GM12878 (cell line): Measurements from ENCODE around the gene ACACA. TPM values are rescaled to one million over a fixed set of nuclear protein-coding genes. Genes with fewer than 3 reads are reported as not detected.

Experiments used
- ATAC-seq: fragments of 200-7000 bp; cut with Tn5 transposase; 3 replicates; pipeline ENCODE4 v1.9.1; 2020; ENCODE audit warnings: mild to moderate bottlenecking, moderate library complexity
- BruUV-seq: library from RNA; stranded (reverse); fragments of 400-500 nt; replicated peaks from 2 replicates; lab custom pipeline; 2021; lab: Mats Ljungman, UMichigan
- CTCF ChIA-PET: fragments of 300-600 bp; sonication (Branson Sonifier 250); formaldehyde crosslinking; extraction: SDS; loops from one replicate; lab custom pipeline; 2021; ENCODE audit warnings: inconsistent platforms; lab: Yijun Ruan, JAX
- POLR2A ChIA-PET: fragments of 350-600 bp; formaldehyde crosslinking; extraction: SDS; loops from one replicate; lab custom pipeline; 2021; ENCODE audit warnings: inconsistent platforms; lab: Charles Lee
- RAD21 ChIA-PET: fragments of 300-600 bp; sonication (Branson Sonifier 250); formaldehyde crosslinking; loops from one replicate; lab custom pipeline; 2023; ENCODE audit warnings: antibody characterized with exemption; ENCODE audit not compliant: unreplicated experiment; lab: Charles Lee
- SMC1A ChIA-PET: fragments of 300-600 bp; sonication (Branson Sonifier 250); formaldehyde crosslinking; loops from one replicate; lab custom pipeline; 2023; ENCODE audit not compliant: unreplicated experiment, uncharacterized antibody; lab: Charles Lee
- DNase-seq: peaks from one replicate; pipeline ENCODE4 v3.0.0-alpha.2; 2011; ENCODE audit warnings: low read depth, low spot score
- FAIRE-seq: peaks from 3 replicates; lab custom pipeline; 2011; peaks lifted over from hg19 to GRCh38; lab: Jason Lieb, UNC
- H2AFZ ChIP-seq: 2 replicates; pipeline ENCODE4 v1.6.0; 2011; ENCODE audit warnings: low read depth, low read length, control low read depth; ENCODE audit not compliant: control insufficient read depth
- H3K27ac ChIP-seq: 2 replicates; pipeline ENCODE4 v1.5.1; 2011; ENCODE audit warnings: control low read depth; ENCODE audit not compliant: control insufficient read depth, insufficient read depth
- H3K27me3 ChIP-seq, 2 experiments: replicated peaks in 1 of 2; 2 replicates each; pipeline versions ENCODE4 v1.6.0 to v1.6.1; 2011; ENCODE audit warnings: low read length in 1 of 2; ENCODE audit not compliant: control insufficient read depth in 2 of 2, insufficient read depth in 2 of 2
- H3K36me3 ChIP-seq, 2 experiments: 2 replicates each; pipeline ENCODE4 v1.5.1; 2011; ENCODE audit warnings: low read length in 1 of 2; ENCODE audit not compliant: control insufficient read depth in 2 of 2, insufficient read depth in 2 of 2
- H3K4me1 ChIP-seq: 2 replicates; pipeline ENCODE4 v1.6.1; 2011; ENCODE audit warnings: mild to moderate bottlenecking, low read length, moderate library complexity, mixed read lengths; ENCODE audit not compliant: control insufficient read depth, insufficient read depth
- H3K4me2 ChIP-seq: 2 replicates; pipeline ENCODE4 v1.6.0; 2011; ENCODE audit warnings: control low read depth; ENCODE audit not compliant: control insufficient read depth, insufficient read depth
- H3K4me3 ChIP-seq: fragments of 200-600 bp; sonication (generic); 2 replicates; pipeline ENCODE4 v1.5.1; 2016
- H3K79me2 ChIP-seq: 2 replicates; pipeline ENCODE4 v1.6.0; 2011; ENCODE audit warnings: low read length; ENCODE audit not compliant: control insufficient read depth, insufficient read depth
- H3K9ac ChIP-seq: 2 replicates; pipeline ENCODE4 v1.8.0; 2011; ENCODE audit warnings: low read length, control low read depth, mixed read lengths; ENCODE audit not compliant: control insufficient read depth, insufficient read depth
- H3K9me3 ChIP-seq: replicated peaks from 3 replicates; pipeline ENCODE4 v1.5.1; 2011; ENCODE audit warnings: mild to moderate bottlenecking, low read length; ENCODE audit not compliant: control insufficient read depth, insufficient read depth
- H4K20me1 ChIP-seq: 2 replicates; pipeline ENCODE4 v1.6.0; 2011; ENCODE audit not compliant: control insufficient read depth, insufficient read depth
- BRCA1 ChIP-seq: IDR thresholded peaks from 2 replicates; pipeline ENCODE4 v1.6.1; 2011; ENCODE audit warnings: low read depth, low read length, improper control_type of control experiment
- CHD1 ChIP-seq: IDR thresholded peaks from 2 replicates; pipeline ENCODE4 v1.6.1; 2012; ENCODE audit warnings: low read depth, low read length, improper control_type of control experiment
- CHD4 ChIP-seq: fragments of 200-600 bp; sonication (generic); IDR thresholded peaks from 2 replicates; pipeline ENCODE4 v1.6.1; 2016; ENCODE audit warnings: mild to moderate bottlenecking
- CREB1 ChIP-seq: IDR thresholded peaks from 2 replicates; pipeline ENCODE4 v1.6.1; 2012; ENCODE audit warnings: low read depth, mild to moderate bottlenecking, inconsistent platforms
- DPF2 ChIP-seq: fragments of 450-650 bp; IDR thresholded peaks from 2 replicates; pipeline ENCODE4 v1.6.1; 2017; ENCODE audit warnings: mild to moderate bottlenecking
- KAT2A ChIP-seq: conservative IDR thresholded peaks from 2 replicates; pipeline ENCODE4 v1.6.1; 2011; ENCODE audit warnings: low read depth, low read length; ENCODE audit not compliant: control insufficient read depth
- KDM1A ChIP-seq: fragments of 200-600 bp; sonication (generic); IDR thresholded peaks from 2 replicates; pipeline ENCODE4 v1.6.1; 2016; ENCODE audit warnings: borderline replicate concordance
- MYC ChIP-seq: IDR thresholded peaks from 2 replicates; pipeline ENCODE4 v1.6.1; 2011; ENCODE audit warnings: mild to moderate bottlenecking, low read length, moderate library complexity, inconsistent platforms; ENCODE audit not compliant: insufficient read depth, insufficient replicate concordance, insufficient read length, severe bottlenecking
- NFYA ChIP-seq: IDR thresholded peaks from 2 replicates; pipeline ENCODE4 v1.6.1; 2011; ENCODE audit warnings: low read depth, mild to moderate bottlenecking, low read length, improper control_type of control experiment, borderline replicate concordance
- NR2C1 ChIP-seq: fragments of 450-650 bp; IDR thresholded peaks from 2 replicates; pipeline ENCODE4 v1.6.1; 2017; ENCODE audit warnings: antibody characterized with exemption, mild to moderate bottlenecking, moderate library complexity
- RAD21 ChIP-seq: IDR thresholded peaks from 2 replicates; pipeline ENCODE4 v1.6.1; 2011; ENCODE audit warnings: mild to moderate bottlenecking, low read depth, low read length, moderate library complexity; ENCODE audit not compliant: insufficient read depth
- SIN3A ChIP-seq: IDR thresholded peaks from 2 replicates; pipeline ENCODE4 v1.6.1; 2012; ENCODE audit warnings: low read depth, low read length, improper control_type of control experiment
- SMAD5 ChIP-seq: IDR thresholded peaks from 2 replicates; pipeline ENCODE4 v1.6.1; 2016; ENCODE audit warnings: antibody characterized with exemption, low read depth
- TBL1XR1 ChIP-seq: IDR thresholded peaks from 2 replicates; pipeline ENCODE4 v1.6.1; 2012; ENCODE audit warnings: low read depth, low read length, improper control_type of control experiment
- ZBTB40 ChIP-seq: fragments of 450-650 bp; IDR thresholded peaks from 2 replicates; pipeline ENCODE4 v1.6.1; 2016; ENCODE audit warnings: mild to moderate bottlenecking, moderate library complexity, borderline replicate concordance
- ZNF24 ChIP-seq: fragments of 450-650 bp; IDR thresholded peaks from 2 replicates; pipeline ENCODE4 v1.6.1; 2017; ENCODE audit warnings: antibody characterized with exemption, mild to moderate bottlenecking
- ZSCAN29 ChIP-seq: fragments of 450-650 bp; IDR thresholded peaks from 2 replicates; pipeline ENCODE4 v1.6.1; 2017; ENCODE audit warnings: mild to moderate bottlenecking, moderate library complexity
- WGBS: methylation state at CpG from one replicate; pipeline ENCODE4 v1.1.6; 2016; ENCODE audit warnings: low lambda C conversion rate; ENCODE audit not compliant: insufficient replicate concordance, insufficient coverage; ENCODE audit errors: missing lambda C conversion rate; 5-methylcytosine and 5-hydroxymethylcytosine counted together
- in situ Hi-C: fragments of 300-500 bp; cut with MboI; formaldehyde crosslinking; loops from 9 replicates; pipeline ENCODE4 v1.14.3; 2018; ENCODE audit warnings: mixed read lengths
- intact Hi-C: fragments of 100-400 bp; cut with micrococcal nuclease; formaldehyde crosslinking; loops from one replicate; pipeline ENCODE4 v1.14.2; 2022; ENCODE audit not compliant: unreplicated experiment
- polyA plus RNA-seq, 11 experiments: library from polyadenylated mRNA; depleted of rRNA in 4 of 11; unstranded in 6 of 11; stranded (reverse) in 5 of 11; fragments of >200 nt; fragmentation: Nextera tagmentation in 4 of 11; fragmentation: Illumina TruSeq in 1 of 11; extraction: Ambion mirVana in 4 of 11; extraction: Trizol in 1 of 11; gene quantifications; 1 replicate in 1 of 11; 2 replicates in 10 of 11; pipeline versions ENCODE4 v1.2.1 to v1.2.3, GENCODE V29; 2011 to 2016; ENCODE audit warnings: inconsistent platforms in 2 of 11, missing spikeins in 2 of 11, low read depth in 1 of 11
- total RNA-seq, 4 experiments: library from RNA; depleted of rRNA in 3 of 4; stranded (reverse); fragments of >200 nt in 3 of 4; fragmentation: Illumina TruSeq in 1 of 4; extraction: Trizol in 1 of 4; gene quantifications; 2 replicates each; pipeline versions ENCODE4 v1.2.1 to v1.2.3, GENCODE V29; 2013 to 2021
- TF ChIP-seq, protein P1 (sequence below): fragments of 450-650 bp; IDR thresholded peaks from 2 replicates; pipeline ENCODE4 v1.6.1; 2014; ENCODE audit warnings: mild to moderate bottlenecking

Gene ACACA
- total and polyA plus RNA-seq, 10 of the 15 experiments (the other 5 are each of a cell fraction or from before 2014, with no cell fraction given), result 12.9 to 74.2 (median 32.0) TPM

GRCh38 chr17:37148156-37148555 lies 258.5 kb downstream of the ACACA start:
- no peak for TF ChIP-seq BRCA1
- TF ChIP-seq ZBTB40, result no peak
- no peak for TF ChIP-seq SMAD5
- no peak for TF ChIP-seq NR2C1
- TF ChIP-seq KDM1A, result no peak
- no peak for TF ChIP-seq SIN3A
- TF ChIP-seq CHD4, result no peak
- TF ChIP-seq NFYA, result no peak
- TF ChIP-seq TBL1XR1, result no peak
- TF ChIP-seq ZNF24, result no peak
- TF ChIP-seq MYC, result no peak
- TF ChIP-seq DPF2, result no peak
- no peak for TF ChIP-seq RAD21
- no peak for TF ChIP-seq CREB1
- no peak for TF ChIP-seq CHD1
- TF ChIP-seq ZSCAN29, result no peak
- TF ChIP-seq, protein P1, sequence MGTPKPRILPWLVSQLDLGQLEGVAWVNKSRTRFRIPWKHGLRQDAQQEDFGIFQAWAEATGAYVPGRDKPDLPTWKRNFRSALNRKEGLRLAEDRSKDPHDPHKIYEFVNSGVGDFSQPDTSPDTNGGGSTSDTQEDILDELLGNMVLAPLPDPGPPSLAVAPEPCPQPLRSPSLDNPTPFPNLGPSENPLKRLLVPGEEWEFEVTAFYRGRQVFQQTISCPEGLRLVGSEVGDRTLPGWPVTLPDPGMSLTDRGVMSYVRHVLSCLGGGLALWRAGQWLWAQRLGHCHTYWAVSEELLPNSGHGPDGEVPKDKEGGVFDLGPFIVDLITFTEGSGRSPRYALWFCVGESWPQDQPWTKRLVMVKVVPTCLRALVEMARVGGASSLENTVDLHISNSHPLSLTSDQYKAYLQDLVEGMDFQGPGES, result no peak
- TF ChIP-seq KAT2A, result no peak
- Histone ChIP-seq H3K79me2 (no peaks in the 10 kb centered on the region), H3K36me3 (no peaks in the 10 kb centered on the region; a peak in 2 of 4 replicates), H3K4me3 (no peak overlapping the region), H3K27me3 (no peaks in the 10 kb centered on the region), H3K4me2 (no peak overlapping the region), H3K9me3 (no peaks in the 10 kb centered on the region), H3K27ac (no peak overlapping the region), H2AFZ (no peak overlapping the region), H4K20me1 (no peaks in the 10 kb centered on the region), H3K4me1 (peaks cover 18% of the 10 kb centered on the region), H3K9ac (no peak overlapping the region)
- DNase-seq (no peak), FAIRE-seq (no peak), ATAC-seq (no peak)
- POLR2A ChIA-PET, result interaction anchor here (0.9 kb wide), 1 partner anchor 46 kb away, joined by 3 read pairs; no protein-coding TSS in a partner anchor
- RAD21 ChIA-PET, result interaction anchor here (1.1 kb wide), 1 partner anchor 225 kb away, joined by 4 read pairs; no protein-coding TSS in a partner anchor
- 93% methylated on average over 2 of the region's 2 CpGs for WGBS
- intact Hi-C loops, result no loop called here
- no TSS peak for BruUV-seq
- SMC1A ChIA-PET, result interaction anchor here (0.6 to 0.9 kb wide), 2 partner anchors 21 to 246 kb away, joined by 3 to 4 read pairs; no protein-coding TSS in a partner anchor
- CTCF ChIA-PET, result interaction anchor here (0.6 to 1.1 kb wide), 2 partner anchors 225 to 592 kb away, joined by 3 to 4 read pairs; no protein-coding TSS in a partner anchor
- in situ Hi-C loops, result no loop called here
